ENCODE data around the gene PRR30.

DNA sequence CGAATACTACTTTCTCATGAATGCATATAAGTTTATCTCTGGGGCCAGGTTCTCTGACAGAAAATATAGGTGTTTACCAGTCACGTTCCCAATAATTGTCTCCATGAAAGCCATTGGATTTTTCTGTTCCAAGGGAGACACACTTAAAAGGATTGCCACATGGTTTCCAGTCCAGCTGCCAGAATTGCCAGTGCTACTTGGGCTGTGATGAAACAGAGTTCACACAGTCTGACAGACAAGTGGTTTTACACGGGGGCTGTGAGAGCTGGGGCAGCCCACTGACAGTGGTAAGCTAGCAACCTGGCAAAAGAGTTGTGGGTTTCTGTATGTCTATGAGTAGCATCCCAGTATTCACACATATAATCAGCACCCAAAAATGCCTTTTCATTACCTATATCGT is 44.9 kb upstream of the PRR30 start:
- TF ChIP-seq, protein P1, sequence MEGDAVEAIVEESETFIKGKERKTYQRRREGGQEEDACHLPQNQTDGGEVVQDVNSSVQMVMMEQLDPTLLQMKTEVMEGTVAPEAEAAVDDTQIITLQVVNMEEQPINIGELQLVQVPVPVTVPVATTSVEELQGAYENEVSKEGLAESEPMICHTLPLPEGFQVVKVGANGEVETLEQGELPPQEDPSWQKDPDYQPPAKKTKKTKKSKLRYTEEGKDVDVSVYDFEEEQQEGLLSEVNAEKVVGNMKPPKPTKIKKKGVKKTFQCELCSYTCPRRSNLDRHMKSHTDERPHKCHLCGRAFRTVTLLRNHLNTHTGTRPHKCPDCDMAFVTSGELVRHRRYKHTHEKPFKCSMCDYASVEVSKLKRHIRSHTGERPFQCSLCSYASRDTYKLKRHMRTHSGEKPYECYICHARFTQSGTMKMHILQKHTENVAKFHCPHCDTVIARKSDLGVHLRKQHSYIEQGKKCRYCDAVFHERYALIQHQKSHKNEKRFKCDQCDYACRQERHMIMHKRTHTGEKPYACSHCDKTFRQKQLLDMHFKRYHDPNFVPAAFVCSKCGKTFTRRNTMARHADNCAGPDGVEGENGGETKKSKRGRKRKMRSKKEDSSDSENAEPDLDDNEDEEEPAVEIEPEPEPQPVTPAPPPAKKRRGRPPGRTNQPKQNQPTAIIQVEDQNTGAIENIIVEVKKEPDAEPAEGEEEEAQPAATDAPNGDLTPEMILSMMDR (IDR thresholded peaks at IDR 0.05): no peak
- no peak for TF ChIP-seq POLR2A (IDR thresholded peaks at IDR 0.05)
